Trophoblast cell (in vitro differentiated cells and primary cell): ENCODE data around the gene CCR5AS.
"Not testable (repeated sequence)": the region's sequence is repeated elsewhere in the genome, so short reads cannot be mapped to it uniquely, and the experiment has no call there.

Experiments used
- DNase-seq, 2 donors: peaks; one replicate each; pipeline ENCODE4 v3.0.0-alpha.2; 2016
- H2AFZ ChIP-seq: 2 replicates; pipeline ENCODE4 v1.6.1; 2013; ENCODE audit warnings: low read length, moderate library complexity, mild to moderate bottlenecking; ENCODE audit not compliant: insufficient read depth, poor library complexity
- H2AK5ac ChIP-seq: 2 replicates; pipeline ENCODE4 v1.6.1; 2013; ENCODE audit warnings: mild to moderate bottlenecking, low read length
- H2BK120ac ChIP-seq: 2 replicates; pipeline ENCODE4 v1.6.1; 2013; ENCODE audit warnings: low read length, mild to moderate bottlenecking, moderate library complexity; ENCODE audit not compliant: insufficient read depth, poor library complexity
- H2BK12ac ChIP-seq: 2 replicates; pipeline ENCODE4 v1.6.1; 2013; ENCODE audit warnings: mild to moderate bottlenecking, low read length, moderate library complexity
- H2BK5ac ChIP-seq: 2 replicates; pipeline ENCODE4 v1.6.1; 2013; ENCODE audit warnings: low read length, low read depth, moderate library complexity, mild to moderate bottlenecking; ENCODE audit not compliant: poor library complexity
- H3K14ac ChIP-seq: 2 replicates; pipeline ENCODE4 v1.6.1; 2013; ENCODE audit warnings: mild to moderate bottlenecking, low read length
- H3K18ac ChIP-seq: 2 replicates; pipeline ENCODE4 v1.6.1; 2013; ENCODE audit warnings: mild to moderate bottlenecking, low read length
- H3K23ac ChIP-seq: 2 replicates; pipeline ENCODE4 v1.6.1; 2013; ENCODE audit warnings: low read length
- H3K27ac ChIP-seq: 2 replicates; pipeline ENCODE4 v1.5.1; 2013; ENCODE audit warnings: low read depth, mild to moderate bottlenecking, inconsistent platforms, low read length, moderate library complexity
- H3K27me3 ChIP-seq: 2 replicates; pipeline ENCODE4 v1.6.1; 2013; ENCODE audit warnings: inconsistent platforms, mild to moderate bottlenecking, low read length, moderate library complexity; ENCODE audit not compliant: insufficient read depth
- H3K36me3 ChIP-seq, 2 experiments: 1 replicate in 1 of 2; 2 replicates in 1 of 2; pipeline ENCODE4 v1.6.1; 2013; ENCODE audit warnings: low read length in 2 of 2, mild to moderate bottlenecking in 2 of 2, moderate library complexity in 1 of 2; ENCODE audit not compliant: insufficient read depth in 2 of 2, control insufficient read depth in 1 of 2
- H3K4ac ChIP-seq: 2 replicates; pipeline ENCODE4 v1.6.1; 2013; ENCODE audit warnings: low read depth, mild to moderate bottlenecking, low read length, moderate library complexity
- H3K4me1 ChIP-seq, 2 experiments: 1 replicate in 1 of 2; 2 replicates in 1 of 2; pipeline ENCODE4 v1.6.1; 2013; ENCODE audit warnings: low read length in 2 of 2, mild to moderate bottlenecking in 2 of 2, moderate library complexity in 1 of 2; ENCODE audit not compliant: insufficient read depth in 2 of 2, control insufficient read depth in 1 of 2
- H3K4me2 ChIP-seq: 2 replicates; pipeline ENCODE4 v1.6.1; 2013; ENCODE audit warnings: inconsistent platforms, mild to moderate bottlenecking, low read length, moderate library complexity
- H3K4me3 ChIP-seq: 2 replicates; pipeline ENCODE4 v1.5.1; 2013; ENCODE audit warnings: mild to moderate bottlenecking, low read depth, low read length, inconsistent platforms
- H3K79me1 ChIP-seq: one replicate; pipeline ENCODE4 v1.6.1; 2013; ENCODE audit warnings: low read length
- H3K79me2 ChIP-seq: 2 replicates; pipeline ENCODE4 v1.6.1; 2013; ENCODE audit warnings: low read length, mild to moderate bottlenecking; ENCODE audit not compliant: control insufficient read depth, insufficient read depth, poor library complexity
- H3K9ac ChIP-seq: 2 replicates; pipeline ENCODE4 v1.6.1; 2013; ENCODE audit warnings: mild to moderate bottlenecking, low read length
- H3K9me3 ChIP-seq: 2 replicates; pipeline ENCODE4 v1.6.1; 2013; ENCODE audit warnings: low read depth, mild to moderate bottlenecking, control low read depth, inconsistent platforms, low read length; ENCODE audit not compliant: insufficient read depth
- H4K12ac ChIP-seq: 2 replicates; pipeline ENCODE4 v1.6.1; 2013; ENCODE audit warnings: low read depth, mild to moderate bottlenecking, low read length, moderate library complexity
- H4K8ac ChIP-seq: 2 replicates; pipeline ENCODE4 v1.6.1; 2013; ENCODE audit warnings: low read depth, mild to moderate bottlenecking, low read length, moderate library complexity
- H4K91ac ChIP-seq: one replicate; pipeline ENCODE4 v1.6.1; 2013; ENCODE audit warnings: low read depth, mild to moderate bottlenecking, low read length, moderate library complexity
- WGBS: extraction: QIAGEN DNeasy Blood & Tissue Kit; methylation state at CpG from one replicate; pipeline ENCODE4 v1.1.7; 2013; ENCODE audit warnings: missing lambda C conversion rate; ENCODE audit not compliant: insufficient read length, insufficient coverage; ENCODE audit errors: extremely low coverage; 5-methylcytosine and 5-hydroxymethylcytosine counted together

The CCR5AS gene

GRCh38 chr3:46407970-46408369 lies 1.1 kb upstream of the CCR5AS start:
- WGBS: no CpG with 5 or more reads among the region's 7 CpGs
- H2BK5ac ChIP-seq: no peak overlapping the region
- no peaks in the 10 kb centered on the region for H3K79me2 ChIP-seq
- no peaks in the 10 kb centered on the region for H3K27me3 ChIP-seq
- no peaks in the 10 kb centered on the region for H3K36me3 ChIP-seq
- H4K12ac ChIP-seq: no peak overlapping the region
- no peak overlapping the region for H3K14ac ChIP-seq
- no peak overlapping the region for H3K4me2 ChIP-seq
- no peaks in the 10 kb centered on the region for H3K9me3 ChIP-seq
- H3K4me3 ChIP-seq: no peak overlapping the region
- peaks cover 0 to 2% of the 10 kb centered on the region in 2 experiments for H3K4me1 ChIP-seq
- H3K9ac ChIP-seq: no peak overlapping the region
- H2BK120ac ChIP-seq: no peak overlapping the region
- DNase-seq: no peak
- no peak overlapping the region for H2AFZ ChIP-seq
- no peak overlapping the region for H3K4ac ChIP-seq
- H3K27ac ChIP-seq: no peak overlapping the region
- H3K79me1 ChIP-seq: no peaks in the 10 kb centered on the region
- H3K23ac ChIP-seq: no peak overlapping the region
- H2BK12ac ChIP-seq: no peak overlapping the region
- H2AK5ac ChIP-seq: no peak overlapping the region
- H4K8ac ChIP-seq: no peak overlapping the region
- no peak overlapping the region for H4K91ac ChIP-seq
- H3K18ac ChIP-seq: no peak overlapping the region

GRCh38 chr3:46406443-46406787 lies 451 bp downstream of the CCR5AS start:
- Histone ChIP-seq H3K14ac (no peak overlapping the region), H3K9me3 (no peaks in the 10 kb centered on the region), H3K4me3 (no peak overlapping the region), H3K9ac (no peak overlapping the region), H2BK5ac (no peak overlapping the region), H3K27ac (no peak overlapping the region), H4K8ac (no peak overlapping the region), H3K18ac (no peak overlapping the region), H3K79me1 (no peaks in the 10 kb centered on the region), H3K23ac (no peak overlapping the region), H3K4ac (no peak overlapping the region), H3K4me2 (no peak overlapping the region), H2BK120ac (no peak overlapping the region), H2AK5ac (no peak overlapping the region), H3K4me1 (peaks cover 0 to 2% of the 10 kb centered on the region in 2 experiments), H4K91ac (no peak overlapping the region), H3K79me2 (no peaks in the 10 kb centered on the region), H3K27me3 (no peaks in the 10 kb centered on the region), H2BK12ac (no peak overlapping the region), H4K12ac (no peak overlapping the region), H2AFZ (no peak overlapping the region), H3K36me3 (no peaks in the 10 kb centered on the region)
- DNase-seq: peak; percentile 27 to 48
- no CpG with 5 or more reads among the region's 4 CpGs for WGBS

- Histone ChIP-seq H3K9ac (no peak overlapping the region), H3K4me2 (no peak overlapping the region), H3K36me3 (no peaks in the 10 kb centered on the region), H4K12ac (no peak overlapping the region), H2AK5ac (no peak overlapping the region), H3K4me1 (peaks cover 0 to 2% of the 10 kb centered on the region in 2 experiments), H2BK120ac (no peak overlapping the region), H3K4ac (no peak overlapping the region), H3K27me3 (no peaks in the 10 kb centered on the region), H2BK5ac (no peak overlapping the region), H3K18ac (no peak overlapping the region), H3K14ac (no peak overlapping the region), H2BK12ac (no peak overlapping the region), H3K9me3 (no peaks in the 10 kb centered on the region), H3K23ac (no peak overlapping the region), H4K8ac (no peak overlapping the region), H3K79me1 (no peaks in the 10 kb centered on the region), H3K4me3 (no peak overlapping the region), H3K27ac (no peak overlapping the region), H2AFZ (no peak overlapping the region), H3K79me2 (no peaks in the 10 kb centered on the region), H4K91ac (no peak overlapping the region)
- peak in 1 of 2 donors; percentile 59 for DNase-seq
- WGBS: no CpG with 5 or more reads among the region's 11 CpGs
Measured at GRCh38 chr3:46405301-46406019, 1.4 kb downstream of the CCR5AS start.

GRCh38 chr3:46402902-46403301 lies 4.0 kb downstream of the CCR5AS start:
- H2BK5ac ChIP-seq, H3K4ac ChIP-seq, H3K9ac ChIP-seq, H3K9me3 ChIP-seq, H3K36me3 ChIP-seq, H2BK120ac ChIP-seq, H2BK12ac ChIP-seq, H3K4me2 ChIP-seq, H3K79me2 ChIP-seq, H3K4me3 ChIP-seq, H3K79me1 ChIP-seq, H3K27ac ChIP-seq, H4K91ac ChIP-seq, H2AFZ ChIP-seq, H3K27me3 ChIP-seq, H4K8ac ChIP-seq, DNase-seq, H3K4me1 ChIP-seq, H2AK5ac ChIP-seq, H3K14ac ChIP-seq, H3K23ac ChIP-seq, H3K18ac ChIP-seq, H4K12ac ChIP-seq: not testable (repeated sequence)
- no CpG with 5 or more reads among the region's 4 CpGs for WGBS
